NCI-H526 (cell line): ENCODE results near the gene ADAMTSL1.

Source experiments
- DNase-seq, 2 experiments: peaks; one replicate each; lab custom pipeline; 2025; lab: John Stamatoyannopoulos, UW

The ADAMTSL1 gene

GRCh38 chr9:18610956-18611355 lies 137.0 kb downstream of the ADAMTSL1 start:
- DNase-seq = no peak

GRCh38 chr9:18611971-18612370 lies 138.0 kb downstream of the ADAMTSL1 start:
- DNase-seq = no peak

- DNase-seq = no peak
These were observed 140.2 kb downstream of the ADAMTSL1 start for GRCh38 chr9:18614116-18614515.

GRCh38 chr9:18614651-18615050 lies 140.7 kb downstream of the ADAMTSL1 start:
- no peak for DNase-seq

- no peak for DNase-seq
These were observed 143.0 kb downstream of the ADAMTSL1 start for GRCh38 chr9:18616976-18617375.

GRCh38 chr9:18617759-18618158 lies 143.8 kb downstream of the ADAMTSL1 start:
- DNase-seq = no peak

GRCh38 chr9:18618862-18619261 lies 144.9 kb downstream of the ADAMTSL1 start:
- DNase-seq = no peak

GRCh38 chr9:18622186-18622836 lies 148.4 kb downstream of the ADAMTSL1 start:
- DNase-seq = no peak

GRCh38 chr9:18623221-18624079 lies 149.5 kb downstream of the ADAMTSL1 start:
- no peak for DNase-seq

- DNase-seq = no peak
These were observed 152.2 kb downstream of the ADAMTSL1 start for GRCh38 chr9:18626046-18626698.

- no peak for DNase-seq
These were observed 155.2 kb downstream of the ADAMTSL1 start for GRCh38 chr9:18629136-18629535.

- no peak for DNase-seq
These were observed 158.9 kb downstream of the ADAMTSL1 start for GRCh38 chr9:18632632-18633403.

- DNase-seq = no peak
These were observed 162.8 kb downstream of the ADAMTSL1 start for GRCh38 chr9:18636781-18637180.

GRCh38 chr9:18638371-18639249 lies 164.7 kb downstream of the ADAMTSL1 start:
- no peak for DNase-seq

- DNase-seq = no peak
These were observed 166.0 kb downstream of the ADAMTSL1 start for GRCh38 chr9:18639911-18640310.

- no peak for DNase-seq
These were observed 185.1 kb downstream of the ADAMTSL1 start for GRCh38 chr9:18658804-18659705.

GRCh38 chr9:18660001-18660400 lies 186.0 kb downstream of the ADAMTSL1 start:
- no peak for DNase-seq

GRCh38 chr9:18662320-18662719 lies 188.4 kb downstream of the ADAMTSL1 start:
- no peak for DNase-seq

GRCh38 chr9:18665947-18666346 lies 192.0 kb downstream of the ADAMTSL1 start:
- DNase-seq = no peak

GRCh38 chr9:18666348-18666747 lies 192.4 kb downstream of the ADAMTSL1 start:
- no peak for DNase-seq
